HEK293 (cell line): ENCODE results near the gene GRAMD4.

Source experiments
- CTCF ChIP-seq: fragments of 450-650 bp; formaldehyde crosslinking; IDR thresholded peaks from 2 replicates; pipeline ENCODE4 v1.5.1; 2016; ENCODE audit warnings: missing biosample characterization, missing genetic modification characterization
- KLF7 ChIP-seq: fragments of 450-650 bp; formaldehyde crosslinking; IDR thresholded peaks from 2 replicates; pipeline ENCODE4 v1.5.1; 2016; ENCODE audit warnings: missing biosample characterization, missing genetic modification characterization, borderline replicate concordance
- TCF7L2 ChIP-seq: IDR thresholded peaks from 2 replicates; pipeline ENCODE4 v1.6.1; 2011; ENCODE audit warnings: low read depth, mild to moderate bottlenecking, inconsistent platforms, low read length, moderate library complexity, borderline replicate concordance
- YY1 ChIP-seq: fragments of 450-650 bp; formaldehyde crosslinking; IDR thresholded peaks from 2 replicates; pipeline ENCODE4 v1.5.1; 2018; ENCODE audit warnings: missing biosample characterization, missing genetic modification characterization
- ZIC2 ChIP-seq: fragments of 450-650 bp; formaldehyde crosslinking; IDR thresholded peaks from 2 replicates; pipeline ENCODE4 v1.5.1; 2016; ENCODE audit warnings: missing biosample characterization, missing genetic modification characterization
- ZNF157 ChIP-seq: fragments of 450-650 bp; formaldehyde crosslinking; IDR thresholded peaks from 2 replicates; pipeline ENCODE4 v1.5.1; 2016; ENCODE audit warnings: missing biosample characterization, missing genetic modification characterization
- ZNF174 ChIP-seq: fragments of 450-650 bp; formaldehyde crosslinking; IDR thresholded peaks from 2 replicates; pipeline ENCODE4 v1.5.0; 2017; ENCODE audit warnings: missing biosample characterization, mild to moderate bottlenecking, missing genetic modification characterization
- ZNF274 ChIP-seq, 2 experiments: fragments of 200-500 bp in 1 of 2; fragments of 450-650 bp in 1 of 2; sonication (Bioruptor generic) in 1 of 2; formaldehyde crosslinking in 1 of 2; IDR thresholded peaks; 2 replicates each; pipeline versions ENCODE4 v1.5.1 to v1.6.1; 2014 to 2016; ENCODE audit warnings: borderline replicate concordance in 1 of 2, inconsistent platforms in 1 of 2, low read length in 1 of 2, missing biosample characterization in 1 of 2, missing genetic modification characterization in 1 of 2
- ZNF280D ChIP-seq: fragments of 450-650 bp; formaldehyde crosslinking; IDR thresholded peaks from 2 replicates; pipeline ENCODE4 v1.5.1; 2016; ENCODE audit warnings: missing biosample characterization, missing genetic modification characterization
- ZNF398 ChIP-seq: fragments of 450-650 bp; formaldehyde crosslinking; IDR thresholded peaks from 2 replicates; pipeline ENCODE4 v1.5.1; 2017; ENCODE audit warnings: missing biosample characterization, missing genetic modification characterization
- ZNF488 ChIP-seq: fragments of 450-650 bp; formaldehyde crosslinking; IDR thresholded peaks from 2 replicates; pipeline ENCODE4 v1.5.1; 2016; ENCODE audit warnings: missing biosample characterization, missing genetic modification characterization
- ZNF549 ChIP-seq: fragments of 450-650 bp; IDR thresholded peaks from 2 replicates; pipeline ENCODE4 v1.5.1; 2018; ENCODE audit warnings: missing biosample characterization, missing genetic modification characterization, mild to moderate bottlenecking, inconsistent platforms, moderate library complexity
- ZSCAN30 ChIP-seq: fragments of 450-650 bp; IDR thresholded peaks from 2 replicates; pipeline ENCODE4 v1.5.1; 2018; ENCODE audit warnings: missing biosample characterization, mild to moderate bottlenecking, missing genetic modification characterization, moderate library complexity
- ZXDB ChIP-seq: fragments of 450-650 bp; formaldehyde crosslinking; IDR thresholded peaks from 2 replicates; pipeline ENCODE4 v1.5.1; 2016; ENCODE audit warnings: missing biosample characterization, missing genetic modification characterization

GRCh38 chr22:46719921-46720320 is 99.7 kb downstream of the GRAMD4 start:
- TF ChIP-seq ZNF488 (tag by site-specific recombination) (no peak), ZNF274 (IDR thresholded peaks at IDR 0.05; ENCODE audit: low read length) (no peak), ZNF274 (tag by site-specific recombination; IDR thresholded peaks at IDR 0.05; ENCODE audit: borderline replicate concordance) (no peak), CTCF (tag by site-specific recombination) (no peak), KLF7 (tag by site-specific recombination) (no peak), ZXDB (no peak), ZNF549 (tag by site-specific recombination) (no peak), ZSCAN30 (tag by site-specific recombination) (no peak), ZNF174 (tag by site-specific recombination) (no peak), TCF7L2 (no peak), ZNF157 (no peak), ZNF280D (no peak), ZIC2 (tag by site-specific recombination) (no peak), ZNF398 (tag by site-specific recombination) (no peak), YY1 (tag by site-specific recombination) (no peak)
